Ascending aorta (tissue), 2 donors: Measurements from ENCODE around the gene TOR1AIP2. TPM values are rescaled to one million over a fixed set of nuclear protein-coding genes. Genes with fewer than 3 reads are reported as not detected.
"Not testable (repeated sequence)": the region's sequence is repeated elsewhere in the genome, so short reads cannot be mapped to it uniquely, and the experiment has no call there.

Experiments
- DNase-seq, 2 donors: peaks; one replicate each; pipeline ENCODE4 v3.0.0-alpha.2; 2019; ENCODE audit warnings: low spot score in 2 of 2
- H3K27ac ChIP-seq, 2 donors: fragments of 200-600 bp; sonication (generic); one replicate each; pipeline ENCODE4 v1.5.1; 2016 to 2017; ENCODE audit warnings: mild to moderate bottlenecking in 1 of 2
- H3K27me3 ChIP-seq: fragments of 200-600 bp; sonication (generic); one replicate; pipeline ENCODE4 v1.5.1; 2017
- H3K36me3 ChIP-seq, 2 donors: fragments of 200-600 bp; sonication (generic); one replicate each; pipeline ENCODE4 v1.5.1; 2016
- H3K4me1 ChIP-seq, 2 donors: fragments of 200-600 bp; sonication (generic); one replicate each; pipeline ENCODE4 v1.5.1; 2016 to 2017; ENCODE audit warnings: mild to moderate bottlenecking in 1 of 2
- H3K4me3 ChIP-seq, 2 donors: fragments of 200-600 bp; sonication (generic); one replicate each; pipeline ENCODE4 v1.5.1; 2016 to 2017; ENCODE audit warnings: mild to moderate bottlenecking in 1 of 2
- H3K9me3 ChIP-seq, 2 donors: fragments of 200-600 bp; sonication (generic); one replicate each; pipeline ENCODE4 v1.5.1; 2016
- intact Hi-C: fragments of 100-400 bp; cut with DNase I; formaldehyde crosslinking; loops from one replicate; pipeline ENCODE4 v1.15.1; 2023
- total RNA-seq: library from RNA; depleted of rRNA; stranded (reverse); fragments of >200 nt; gene quantifications from one replicate; pipeline ENCODE4 v1.1.0, GENCODE V29; 2016
- TF ChIP-seq, protein P1 (sequence below), 3 experiments: fragments of 200-600 bp in 2 of 3; fragments of 450-650 bp in 1 of 3; sonication (generic) in 2 of 3; IDR thresholded peaks; one replicate each; pipeline ENCODE4 v1.5.1; 2016 to 2019; ENCODE audit warnings: antibody characterized with exemption in 3 of 3, mild to moderate bottlenecking in 1 of 3, moderate library complexity in 1 of 3

The TOR1AIP2 gene
- total RNA-seq, 1 donor from 2014 or later: 12.2 TPM

DNA sequence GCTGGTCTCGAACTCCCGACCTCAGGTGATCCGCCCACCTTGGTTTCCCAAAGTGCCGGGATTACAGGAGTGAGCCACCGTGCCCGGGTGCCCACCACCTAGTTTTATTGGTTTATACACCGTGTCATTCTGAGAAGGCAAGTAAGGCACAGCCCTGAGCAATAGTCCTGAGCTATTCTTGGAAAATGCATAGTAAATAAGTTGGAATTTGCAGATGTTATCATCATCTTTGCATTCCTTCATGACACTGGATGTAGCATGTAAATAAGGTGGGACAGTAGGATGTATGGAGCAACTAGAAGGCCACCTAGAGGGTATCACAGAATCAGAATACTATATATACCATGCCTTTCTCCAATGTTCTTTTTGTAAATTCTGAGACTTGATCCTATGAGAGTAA is 11.0 kb downstream of the TOR1AIP2 start:
- no peak for DNase-seq
- Histone ChIP-seq H3K4me1 (peaks cover 0 to 3% of the 10 kb centered on the region in 2 donors), H3K27ac (no peak overlapping the region), H3K9me3 (no peaks in the 10 kb centered on the region), H3K4me3 (no peak overlapping the region), H3K27me3 (no peaks in the 10 kb centered on the region), H3K36me3 (peaks cover 34 to 51% of the 10 kb centered on the region in 2 donors)
- TF ChIP-seq, protein P1, sequence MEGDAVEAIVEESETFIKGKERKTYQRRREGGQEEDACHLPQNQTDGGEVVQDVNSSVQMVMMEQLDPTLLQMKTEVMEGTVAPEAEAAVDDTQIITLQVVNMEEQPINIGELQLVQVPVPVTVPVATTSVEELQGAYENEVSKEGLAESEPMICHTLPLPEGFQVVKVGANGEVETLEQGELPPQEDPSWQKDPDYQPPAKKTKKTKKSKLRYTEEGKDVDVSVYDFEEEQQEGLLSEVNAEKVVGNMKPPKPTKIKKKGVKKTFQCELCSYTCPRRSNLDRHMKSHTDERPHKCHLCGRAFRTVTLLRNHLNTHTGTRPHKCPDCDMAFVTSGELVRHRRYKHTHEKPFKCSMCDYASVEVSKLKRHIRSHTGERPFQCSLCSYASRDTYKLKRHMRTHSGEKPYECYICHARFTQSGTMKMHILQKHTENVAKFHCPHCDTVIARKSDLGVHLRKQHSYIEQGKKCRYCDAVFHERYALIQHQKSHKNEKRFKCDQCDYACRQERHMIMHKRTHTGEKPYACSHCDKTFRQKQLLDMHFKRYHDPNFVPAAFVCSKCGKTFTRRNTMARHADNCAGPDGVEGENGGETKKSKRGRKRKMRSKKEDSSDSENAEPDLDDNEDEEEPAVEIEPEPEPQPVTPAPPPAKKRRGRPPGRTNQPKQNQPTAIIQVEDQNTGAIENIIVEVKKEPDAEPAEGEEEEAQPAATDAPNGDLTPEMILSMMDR (IDR thresholded peaks at IDR 0.05): no peak
- intact Hi-C loops: no loop called here

DNA sequence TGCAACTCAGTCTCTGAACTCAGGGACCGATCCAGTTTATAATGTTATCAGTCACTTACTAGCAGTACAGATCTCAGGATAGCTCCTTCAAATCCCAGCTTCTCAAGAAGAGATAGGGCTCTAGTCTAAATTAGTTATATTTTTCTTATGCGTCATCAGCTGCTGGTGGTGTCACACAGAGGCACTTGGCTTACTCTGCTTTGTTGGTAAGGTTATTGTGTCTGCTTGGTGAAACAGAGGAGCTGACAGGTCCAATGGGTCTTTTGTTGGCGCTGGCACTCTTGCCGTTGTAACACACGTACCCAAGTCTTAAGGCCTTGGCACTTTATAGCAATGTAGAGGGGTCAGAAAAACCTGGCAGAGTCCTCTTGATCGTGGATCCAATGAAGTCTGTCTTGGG is 12.2 kb downstream of the TOR1AIP2 start:
- no peak overlapping the region for H3K4me3 ChIP-seq
- no peak for DNase-seq
- peaks cover 34 to 51% of the 10 kb centered on the region in 2 donors for H3K36me3 ChIP-seq
- peaks cover 0 to 3% of the 10 kb centered on the region in 2 donors for H3K4me1 ChIP-seq
- H3K27ac ChIP-seq: no peak overlapping the region
- TF ChIP-seq, protein P1 (IDR thresholded peaks at IDR 0.05): no peak
- H3K27me3 ChIP-seq: no peaks in the 10 kb centered on the region
- intact Hi-C loops: no loop called here
- H3K9me3 ChIP-seq: no peaks in the 10 kb centered on the region

DNA sequence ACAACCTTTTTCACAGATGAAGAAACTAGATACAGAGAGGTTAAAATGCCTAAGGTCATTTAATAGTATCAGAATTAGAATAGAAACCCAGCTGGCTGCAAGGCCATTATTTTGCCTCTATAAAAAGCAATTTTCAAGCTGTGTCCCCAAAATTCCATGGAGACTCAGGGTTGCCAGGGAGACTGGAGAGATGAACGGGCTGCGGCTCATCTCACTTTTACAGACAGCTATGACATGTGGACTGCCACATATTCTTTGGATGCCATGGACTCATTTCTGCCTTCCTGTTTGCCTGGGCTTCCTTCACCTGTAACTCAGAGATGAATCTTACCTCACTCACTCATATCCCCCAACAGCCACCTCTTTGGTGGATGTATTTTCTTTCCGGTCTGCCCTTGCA is 17.0 kb downstream of the TOR1AIP2 start:
- TF ChIP-seq, protein P1 (IDR thresholded peaks at IDR 0.05): no peak
- Histone ChIP-seq H3K27ac (no peak overlapping the region), H3K4me1 (no peaks in the 10 kb centered on the region), H3K27me3 (no peaks in the 10 kb centered on the region), H3K4me3 (no peak overlapping the region), H3K36me3 (peaks cover 18 to 33% of the 10 kb centered on the region in 2 donors), H3K9me3 (no peaks in the 10 kb centered on the region)
- DNase-seq: no peak
- intact Hi-C loops: no loop called here

DNA sequence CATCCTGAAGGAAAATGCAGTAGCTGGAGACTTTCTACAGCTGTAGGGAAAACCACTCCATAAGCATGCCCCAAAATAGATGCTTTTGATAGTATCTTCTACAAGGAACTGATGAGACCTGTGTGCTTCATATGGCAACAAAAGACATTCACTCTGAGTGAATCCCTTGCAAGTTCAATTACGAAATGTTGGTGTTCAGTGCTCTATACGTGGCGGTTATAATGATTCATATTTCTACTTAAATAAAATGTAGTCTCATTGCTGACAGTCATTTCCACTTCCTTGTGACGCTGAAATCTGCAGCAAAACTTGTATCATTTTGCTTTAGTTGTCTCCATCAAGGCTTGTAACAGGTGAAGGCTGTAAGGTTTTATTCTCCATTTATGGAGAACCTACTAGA is 20.6 kb downstream of the TOR1AIP2 start:
- no peaks in the 10 kb centered on the region for H3K4me1 ChIP-seq
- no peaks in the 10 kb centered on the region for H3K27me3 ChIP-seq

DNA sequence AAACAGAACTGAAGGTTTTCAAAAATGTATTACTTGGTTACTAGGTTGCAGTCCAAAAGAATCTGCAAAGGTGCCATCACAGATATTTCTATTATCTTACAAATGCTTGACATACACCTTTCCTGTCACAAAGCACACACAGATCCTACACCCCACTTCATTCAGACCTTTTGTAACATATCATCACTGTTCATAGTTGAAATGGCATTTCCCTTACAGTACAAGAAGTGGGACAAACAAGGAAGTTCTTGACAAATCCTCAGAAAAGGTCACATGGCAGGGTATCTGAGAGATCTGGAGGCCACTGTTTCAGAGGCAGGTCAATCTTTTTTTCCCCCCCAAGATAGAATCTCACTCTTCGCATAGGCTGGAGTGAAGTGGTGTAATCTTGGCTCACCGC is 21.3 kb downstream of the TOR1AIP2 start:
- Histone ChIP-seq H3K36me3 (peaks cover 5 to 33% of the 10 kb centered on the region in 2 donors), H3K4me3 (no peak overlapping the region), H3K4me1 (no peaks in the 10 kb centered on the region), H3K27ac (no peak overlapping the region), H3K9me3 (no peaks in the 10 kb centered on the region), H3K27me3 (no peaks in the 10 kb centered on the region)
- intact Hi-C loops: no loop called here
- no peak for DNase-seq
- TF ChIP-seq, protein P1 (IDR thresholded peaks at IDR 0.05): no peak

More for the DNA sequence above, 20.6 kb downstream of the TOR1AIP2 start:
- DNase-seq: no peak
- H3K9me3 ChIP-seq: no peaks in the 10 kb centered on the region
- no peak overlapping the region for H3K27ac ChIP-seq
- intact Hi-C loops: no loop called here
- H3K4me3 ChIP-seq: no peak overlapping the region
- TF ChIP-seq, protein P1 (IDR thresholded peaks at IDR 0.05): no peak
- peaks cover 1 to 26% of the 10 kb centered on the region in 2 donors for H3K36me3 ChIP-seq

DNA sequence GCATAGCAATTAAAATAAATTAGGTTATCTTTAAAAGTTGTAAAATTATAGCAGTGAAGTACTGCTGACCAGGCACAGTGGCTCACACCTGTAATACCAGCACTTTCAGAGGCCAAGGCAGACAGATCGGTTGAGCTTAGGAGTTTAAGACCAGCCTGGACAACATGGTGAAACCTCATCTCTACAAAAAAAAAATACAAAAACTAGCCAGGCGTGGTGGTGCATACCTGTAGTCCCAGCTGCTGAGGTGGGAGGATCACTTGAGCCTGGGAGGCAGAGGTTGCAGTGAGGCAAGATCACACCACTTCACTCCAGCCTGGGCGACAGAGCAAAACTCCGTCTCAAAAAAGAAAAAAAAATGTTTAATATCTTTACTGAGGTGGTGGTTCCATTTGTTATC is 21.8 kb downstream of the TOR1AIP2 start:
- H3K27me3 ChIP-seq, H3K27ac ChIP-seq, H3K4me3 ChIP-seq, H3K9me3 ChIP-seq, DNase-seq, intact Hi-C loops, H3K4me1 ChIP-seq: not testable (repeated sequence)
- H3K36me3 ChIP-seq: peaks cover 10 to 37% of the 10 kb centered on the region in 2 donors
